Hepatocyte (in vitro differentiated cells): ENCODE measurements around the gene FER1L5. TPM values are rescaled to one million over a fixed set of nuclear protein-coding genes. Genes with fewer than 3 reads are reported as not detected.

ENCODE experiments used
- DNase-seq: peaks from one replicate; pipeline ENCODE4 v3.0.0-alpha.2; 2016; ENCODE audit warnings: low spot score
- H2AFZ ChIP-seq: fragments of 200-600 bp; sonication (generic); 2 replicates; pipeline ENCODE4 v1.6.0; 2016; ENCODE audit warnings: antibody characterized with exemption, mild to moderate bottlenecking
- H3K27ac ChIP-seq: fragments of 200-600 bp; sonication (generic); 2 replicates; pipeline ENCODE4 v1.5.1; 2016; ENCODE audit warnings: mild to moderate bottlenecking
- H3K27me3 ChIP-seq: fragments of 200-600 bp; sonication (generic); 2 replicates; pipeline ENCODE4 v1.6.1; 2016
- H3K36me3 ChIP-seq: fragments of 200-600 bp; sonication (generic); replicated peaks from 2 replicates; pipeline ENCODE4 v1.5.1; 2016; ENCODE audit warnings: low read depth; ENCODE audit not compliant: insufficient read depth
- H3K4me1 ChIP-seq: fragments of 200-600 bp; sonication (generic); 2 replicates; pipeline ENCODE4 v1.5.1; 2016; ENCODE audit warnings: mild to moderate bottlenecking, moderate library complexity; ENCODE audit not compliant: insufficient read depth
- H3K4me2 ChIP-seq: fragments of 200-600 bp; sonication (generic); 2 replicates; pipeline ENCODE4 v1.6.0; 2016
- H3K4me3 ChIP-seq: fragments of 200-600 bp; sonication (generic); 2 replicates; pipeline ENCODE4 v1.5.1; 2016; ENCODE audit warnings: mild to moderate bottlenecking
- H3K79me2 ChIP-seq: fragments of 200-600 bp; sonication (generic); 2 replicates; pipeline ENCODE4 v1.6.0; 2017; ENCODE audit warnings: mild to moderate bottlenecking
- H3K9me2 ChIP-seq: fragments of 200-600 bp; sonication (generic); replicated peaks from 2 replicates; pipeline ENCODE4 v1.6.0; 2017; ENCODE audit warnings: mild to moderate bottlenecking; ENCODE audit not compliant: insufficient read depth
- H3K9me3 ChIP-seq: fragments of 200-600 bp; sonication (generic); 2 replicates; pipeline ENCODE4 v1.5.1; 2016; ENCODE audit warnings: low read depth, mild to moderate bottlenecking
- H4K20me1 ChIP-seq: fragments of 200-600 bp; sonication (generic); 2 replicates; pipeline ENCODE4 v1.6.0; 2016; ENCODE audit warnings: mild to moderate bottlenecking; ENCODE audit not compliant: insufficient read depth, poor library complexity, severe bottlenecking
- CTCF ChIP-seq: fragments of 200-600 bp; sonication (generic); IDR thresholded peaks from 2 replicates; pipeline ENCODE4 v1.5.1; 2016; ENCODE audit warnings: antibody characterized with exemption, mild to moderate bottlenecking; ENCODE audit not compliant: poor library complexity
- EZH2 ChIP-seq: fragments of 200-600 bp; sonication (generic); IDR thresholded peaks from 2 replicates; pipeline ENCODE4 v1.6.1; 2016; ENCODE audit warnings: antibody characterized with exemption, mild to moderate bottlenecking, borderline replicate concordance
- EZH2phosphoT487 ChIP-seq: fragments of 200-600 bp; sonication (generic); IDR thresholded peaks from one replicate; pipeline ENCODE4 v1.6.1; 2018; ENCODE audit warnings: antibody characterized with exemption, mild to moderate bottlenecking, low read depth, moderate library complexity; ENCODE audit not compliant: unreplicated experiment, severe bottlenecking
- WGBS: methylation state at CpG from one replicate; pipeline ENCODE4 v1.1.6; 2016; ENCODE audit warnings: low lambda C conversion rate; ENCODE audit errors: missing lambda C conversion rate; 5-methylcytosine and 5-hydroxymethylcytosine counted together
- polyA plus RNA-seq: library from polyadenylated mRNA; unstranded; fragments of >200 nt; fragmentation: Nextera tagmentation; extraction: Ambion mirVana; gene quantifications from 2 replicates; pipeline ENCODE4 v1.2.1, GENCODE V29; 2016
- total RNA-seq: library from RNA; depleted of rRNA; stranded (reverse); fragments of >200 nt; gene quantifications from 2 replicates; pipeline ENCODE4 v1.2.3, GENCODE V29; 2014

The FER1L5 gene
- total and polyA plus RNA-seq, 2 experiments from 2014 or later, result 0.10 to 0.33 TPM

GRCh38 chr2:96633641-96634040, 8.9 kb upstream of the FER1L5 start:
- DNase-seq, result no peak
- Histone ChIP-seq H2AFZ (no peak overlapping the region), H3K27me3 (no peaks in the 10 kb centered on the region), H3K36me3 (no peaks in the 10 kb centered on the region), H3K9me2 (no peaks in the 10 kb centered on the region), H4K20me1 (peaks cover 13% of the 10 kb centered on the region), H3K4me2 (no peak overlapping the region), H3K79me2 (peaks cover 77% of the 10 kb centered on the region), H3K4me1 (peaks cover 13% of the 10 kb centered on the region), H3K27ac (no peak overlapping the region), H3K4me3 (no peak overlapping the region), H3K9me3 (no peaks in the 10 kb centered on the region)
- TF ChIP-seq EZH2phosphoT487, result no peak
- TF ChIP-seq CTCF, result no peak
- no peak for TF ChIP-seq EZH2
- WGBS, result 93% methylated on average over 9 of the region's 9 CpGs

- Histone ChIP-seq H3K4me3 (peak overlapping the region; percentile 92), H3K79me2 (peaks cover 58% of the 10 kb centered on the region)
These were observed 5.9 kb upstream of the FER1L5 start for GRCh38 chr2:96636551-96637171.

GRCh38 chr2:96637385-96638143, 5.0 kb upstream of the FER1L5 start:
- no peak for TF ChIP-seq EZH2phosphoT487
- no peak for TF ChIP-seq EZH2
- TF ChIP-seq CTCF, result no peak
- peaks cover 13% of the 10 kb centered on the region for H4K20me1 ChIP-seq
- no peaks in the 10 kb centered on the region for H3K9me2 ChIP-seq
- no peaks in the 10 kb centered on the region for H3K9me3 ChIP-seq
- peak; percentile 91 for DNase-seq
- no peaks in the 10 kb centered on the region for H3K36me3 ChIP-seq
- H3K4me2 ChIP-seq, result peak overlapping the region; percentile 87
- WGBS, result 4% methylated on average over 27 of the region's 50 CpGs
- H3K79me2 ChIP-seq, result peaks cover 50% of the 10 kb centered on the region
- H3K4me3 ChIP-seq, result peak overlapping the region; percentile 92
- peak overlapping the region; percentile 98 for H3K27ac ChIP-seq
- H3K4me1 ChIP-seq, result peaks cover 13% of the 10 kb centered on the region
- H2AFZ ChIP-seq, result peak overlapping the region; percentile 69
- no peaks in the 10 kb centered on the region for H3K27me3 ChIP-seq

More at GRCh38 chr2:96636551-96637171, 5.9 kb upstream of the FER1L5 start:
- DNase-seq, result no peak
- Histone ChIP-seq H3K27ac (peak overlapping the region; percentile 98), H3K9me3 (no peaks in the 10 kb centered on the region), H3K27me3 (no peaks in the 10 kb centered on the region), H2AFZ (no peak overlapping the region), H3K36me3 (no peaks in the 10 kb centered on the region), H3K9me2 (no peaks in the 10 kb centered on the region), H4K20me1 (peaks cover 13% of the 10 kb centered on the region), H3K4me1 (peaks cover 13% of the 10 kb centered on the region), H3K4me2 (peak overlapping the region; percentile 87)
- 73% methylated on average over 14 of the region's 14 CpGs for WGBS
- TF ChIP-seq EZH2phosphoT487 (no peak), CTCF (no peak), EZH2 (no peak)
